HepG2 (cell line): ENCODE data around the gene DND1. TPM values are rescaled to one million over a fixed set of nuclear protein-coding genes. Genes with fewer than 3 reads are reported as not detected.

ENCODE experiments used
- CCAR2 ChIP-seq: fragments of 200-400 bp; formaldehyde crosslinking; optimal IDR thresholded peaks from 2 replicates; pipeline ENCODE3; 2018; ENCODE audit warnings: low read depth, mild to moderate bottlenecking, low read length, moderate library complexity
- DNMT1 ChIP-seq: sonication (generic); formaldehyde crosslinking; IDR thresholded peaks from 2 replicates; pipeline ENCODE4 v1.5.1; 2020; ENCODE audit warnings: mild to moderate bottlenecking, missing genetic modification reagents
- FOXC1 ChIP-seq: sonication (generic); formaldehyde crosslinking; IDR thresholded peaks from 2 replicates; pipeline ENCODE4 v1.8.0; 2022; ENCODE audit warnings: mild to moderate bottlenecking, missing genetic modification reagents, borderline replicate concordance
- GLI4 ChIP-seq: sonication (generic); formaldehyde crosslinking; IDR thresholded peaks from 2 replicates; pipeline ENCODE4 v1.5.1; 2020; ENCODE audit warnings: missing genetic modification reagents, mild to moderate bottlenecking, moderate library complexity, borderline replicate concordance
- HNF4A ChIP-seq: sonication (generic); formaldehyde crosslinking; IDR thresholded peaks from 2 replicates; pipeline ENCODE4 v1.4.0; 2020; ENCODE audit warnings: missing genetic modification reagents
- MAF1 ChIP-seq: sonication (generic); formaldehyde crosslinking; IDR thresholded peaks from 2 replicates; pipeline ENCODE4 v1.5.0; 2020; ENCODE audit warnings: missing genetic modification reagents, borderline replicate concordance
- RAD51 ChIP-seq: fragments of 450-650 bp; IDR thresholded peaks from 2 replicates; pipeline ENCODE4 v1.6.1; 2016; ENCODE audit warnings: borderline replicate concordance
- REPIN1 ChIP-seq: sonication (generic); formaldehyde crosslinking; IDR thresholded peaks from 2 replicates; pipeline ENCODE4 v1.8.0; 2022; ENCODE audit warnings: missing genetic modification reagents, low read depth, mild to moderate bottlenecking, borderline replicate concordance
- ZFP36L2 ChIP-seq: sonication (generic); formaldehyde crosslinking; IDR thresholded peaks from 2 replicates; pipeline ENCODE4 v1.4.0; 2020; ENCODE audit warnings: missing genetic modification reagents
- ZNF382 ChIP-seq: sonication (generic); formaldehyde crosslinking; IDR thresholded peaks from 2 replicates; pipeline ENCODE4 v1.5.0; 2020; ENCODE audit warnings: missing genetic modification reagents, mild to moderate bottlenecking, borderline replicate concordance
- ZNF737 ChIP-seq: sonication (generic); formaldehyde crosslinking; IDR thresholded peaks from 2 replicates; pipeline ENCODE4 v1.5.0; 2020; ENCODE audit warnings: missing genetic modification reagents, mild to moderate bottlenecking, borderline replicate concordance
- ZNF850 ChIP-seq: sonication (generic); formaldehyde crosslinking; conservative IDR thresholded peaks from 2 replicates; pipeline ENCODE4 v1.9.0; 2021; ENCODE audit warnings: mild to moderate bottlenecking, missing genetic modification reagents
- polyA plus RNA-seq, 8 experiments: library from polyadenylated mRNA; depleted of rRNA in 3 of 8; stranded (reverse) in 7 of 8; unstranded in 1 of 8; fragments of >200 nt; fragmentation: Illumina TruSeq in 4 of 8; extraction: Trizol in 4 of 8; gene quantifications; 2 replicates each; pipeline versions ENCODE4 v1.2.1 to v1.2.3, GENCODE V29; 2011 to 2016; ENCODE audit warnings: low read depth in 4 of 8, missing spikeins in 1 of 8, mixed read lengths in 1 of 8; ENCODE audit not compliant: insufficient read depth in 1 of 8
- total RNA-seq, 5 experiments: library from RNA; depleted of rRNA; stranded (reverse); fragments of >200 nt; fragmentation: Illumina TruSeq; extraction: Trizol; gene quantifications; 2 replicates each; pipeline ENCODE4 v1.2.3, GENCODE V29; 2016; ENCODE audit warnings: low read depth in 1 of 5
- TF ChIP-seq, protein P1 (sequence below): IDR thresholded peaks from 2 replicates; pipeline ENCODE4 v1.6.1; 2016; ENCODE audit warnings: control low read depth
- TF ChIP-seq, protein P2 (sequence below): sonication (generic); formaldehyde crosslinking; IDR thresholded peaks from 2 replicates; pipeline ENCODE4 v1.8.1; 2023; ENCODE audit warnings: missing genetic modification reagents, mild to moderate bottlenecking, borderline replicate concordance
- TF ChIP-seq, protein P3 (sequence below): IDR thresholded peaks from 2 replicates; pipeline ENCODE4 v1.6.1; 2016; ENCODE audit warnings: missing genetic modification reagents, missing compliant biosample characterization
- TF ChIP-seq, protein P4 (sequence below): sonication (generic); formaldehyde crosslinking; IDR thresholded peaks from 2 replicates; pipeline ENCODE4 v1.8.0; 2022; ENCODE audit warnings: missing genetic modification reagents, mild to moderate bottlenecking, inconsistent platforms, borderline replicate concordance
- TF ChIP-seq, protein P5 (sequence below): sonication (generic); formaldehyde crosslinking; IDR thresholded peaks from 2 replicates; pipeline ENCODE4 v1.4.0; 2020; ENCODE audit warnings: mild to moderate bottlenecking, missing genetic modification reagents
- TF ChIP-seq, protein P6 (sequence below): sonication (generic); IDR thresholded peaks from 2 replicates; pipeline ENCODE4 v1.6.1; 2016; ENCODE audit warnings: low read depth, borderline replicate concordance
- TF ChIP-seq, protein P7 (sequence below): sonication (generic); formaldehyde crosslinking; IDR thresholded peaks from 2 replicates; pipeline ENCODE4 v1.4.0; 2020; ENCODE audit warnings: missing genetic modification reagents

The DND1 gene
- total and polyA plus RNA-seq, 2 of the 13 experiments (the other 11 are each of a cell fraction or from before 2014, with no cell fraction given): 0.48 to 0.55 TPM

DNA sequence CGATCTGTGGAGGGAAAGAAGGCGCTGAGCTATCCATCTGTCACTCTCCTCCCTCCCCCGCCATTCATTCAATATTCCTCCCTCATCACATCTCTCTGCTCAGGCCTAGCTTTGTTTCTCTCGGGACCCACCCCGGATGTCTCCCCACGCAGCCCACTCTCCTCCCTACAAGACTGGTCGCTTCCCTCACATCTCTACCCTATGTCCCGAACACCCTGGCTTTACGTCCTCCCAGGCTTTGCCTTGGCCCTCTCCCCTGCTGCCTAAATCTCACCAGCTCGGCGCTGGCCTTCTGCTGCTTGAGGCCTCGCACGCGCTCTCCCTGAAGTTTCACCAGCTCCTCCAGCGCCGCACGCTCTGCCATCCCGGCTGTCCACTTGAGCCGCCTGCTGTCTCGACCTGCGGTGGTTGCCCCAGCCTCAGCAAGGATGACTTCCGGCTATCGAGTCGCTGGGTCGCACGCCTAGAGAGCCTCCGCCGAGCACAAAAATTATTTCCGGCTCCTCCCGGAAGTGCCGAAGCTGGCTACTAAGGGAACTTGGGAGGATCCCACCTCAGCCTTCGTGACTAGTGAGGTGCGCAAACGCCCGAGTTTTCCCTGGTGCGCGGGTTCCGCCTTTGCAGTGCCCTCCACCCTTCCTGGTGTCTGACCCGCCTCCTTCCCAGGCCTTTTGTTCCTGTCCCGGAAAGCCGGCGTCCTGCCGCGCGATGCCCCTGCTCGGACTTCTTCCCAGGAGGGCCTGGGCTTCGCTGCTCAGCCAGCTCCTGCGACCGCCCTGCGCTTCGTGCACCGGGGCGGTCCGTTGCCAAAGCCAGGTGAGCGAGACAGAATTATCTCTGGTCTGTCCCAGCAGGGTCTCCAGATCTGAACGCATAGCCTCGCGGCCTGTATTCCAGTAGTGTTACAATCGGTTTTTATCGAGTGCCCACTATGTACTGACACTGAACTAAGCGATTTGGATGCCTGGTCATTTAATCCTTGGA is 17.9 kb upstream of the DND1 start, which contains the start of the genes HARS1 and HARS2 (continued):
- TF ChIP-seq CCAR2 (no peak), ZNF850 (0 out of 2 replicates have a peak, but pooled peaks have one; percentile 43), FOXC1 (CRISPR knock-in tag) (peak; percentile 50; the same call in 1 of the 2 replicates), REPIN1 (CRISPR knock-in tag) (peak; percentile 86), ZFP36L2 (CRISPR knock-in tag) (no peak), HNF4A (no peak), ZNF382 (CRISPR knock-in tag) (no peak), RAD51 (no peak), DNMT1 (no peak; the same call in 1 of the 2 replicates), MAF1 (peak; percentile 84; the same call in 1 of the 2 replicates), GLI4 (CRISPR knock-in tag) (no peak), ZNF737 (CRISPR knock-in tag) (peak; percentile 91; the same call in 1 of the 2 replicates)
- TF ChIP-seq, protein P1, sequence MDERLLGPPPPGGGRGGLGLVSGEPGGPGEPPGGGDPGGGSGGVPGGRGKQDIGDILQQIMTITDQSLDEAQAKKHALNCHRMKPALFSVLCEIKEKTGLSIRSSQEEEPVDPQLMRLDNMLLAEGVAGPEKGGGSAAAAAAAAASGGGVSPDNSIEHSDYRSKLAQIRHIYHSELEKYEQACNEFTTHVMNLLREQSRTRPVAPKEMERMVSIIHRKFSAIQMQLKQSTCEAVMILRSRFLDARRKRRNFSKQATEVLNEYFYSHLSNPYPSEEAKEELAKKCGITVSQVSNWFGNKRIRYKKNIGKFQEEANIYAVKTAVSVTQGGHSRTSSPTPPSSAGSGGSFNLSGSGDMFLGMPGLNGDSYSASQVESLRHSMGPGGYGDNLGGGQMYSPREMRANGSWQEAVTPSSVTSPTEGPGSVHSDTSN (CRISPR knock-in tag): no peak
- TF ChIP-seq, protein P2, sequence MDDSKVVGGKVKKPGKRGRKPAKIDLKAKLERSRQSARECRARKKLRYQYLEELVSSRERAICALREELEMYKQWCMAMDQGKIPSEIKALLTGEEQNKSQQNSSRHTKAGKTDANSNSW: no peak; the same call in 1 of the 2 replicates
- TF ChIP-seq, protein P3, sequence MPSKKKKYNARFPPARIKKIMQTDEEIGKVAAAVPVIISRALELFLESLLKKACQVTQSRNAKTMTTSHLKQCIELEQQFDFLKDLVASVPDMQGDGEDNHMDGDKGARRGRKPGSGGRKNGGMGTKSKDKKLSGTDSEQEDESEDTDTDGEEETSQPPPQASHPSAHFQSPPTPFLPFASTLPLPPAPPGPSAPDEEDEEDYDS (CRISPR knock-in tag): peak; percentile 72
- TF ChIP-seq, protein P4, sequence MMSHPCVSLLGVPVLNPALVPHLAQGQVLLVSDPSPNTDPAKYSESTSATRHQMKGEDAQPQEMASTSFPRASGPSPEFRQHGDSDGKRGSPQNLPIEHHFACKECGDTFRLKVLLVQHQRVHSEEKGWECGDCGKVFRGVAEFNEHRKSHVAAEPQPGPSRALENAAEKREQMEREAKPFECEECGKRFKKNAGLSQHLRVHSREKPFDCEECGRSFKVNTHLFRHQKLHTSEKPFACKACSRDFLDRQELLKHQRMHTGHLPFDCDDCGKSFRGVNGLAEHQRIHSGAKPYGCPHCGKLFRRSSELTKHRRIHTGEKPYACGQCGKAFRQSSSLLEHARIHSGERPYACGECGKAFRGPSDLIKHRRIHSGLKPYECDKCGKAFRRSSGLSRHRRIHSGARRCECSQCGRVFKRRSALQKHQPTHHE (CRISPR knock-in tag): peak; percentile 94
- TF ChIP-seq, protein P5, sequence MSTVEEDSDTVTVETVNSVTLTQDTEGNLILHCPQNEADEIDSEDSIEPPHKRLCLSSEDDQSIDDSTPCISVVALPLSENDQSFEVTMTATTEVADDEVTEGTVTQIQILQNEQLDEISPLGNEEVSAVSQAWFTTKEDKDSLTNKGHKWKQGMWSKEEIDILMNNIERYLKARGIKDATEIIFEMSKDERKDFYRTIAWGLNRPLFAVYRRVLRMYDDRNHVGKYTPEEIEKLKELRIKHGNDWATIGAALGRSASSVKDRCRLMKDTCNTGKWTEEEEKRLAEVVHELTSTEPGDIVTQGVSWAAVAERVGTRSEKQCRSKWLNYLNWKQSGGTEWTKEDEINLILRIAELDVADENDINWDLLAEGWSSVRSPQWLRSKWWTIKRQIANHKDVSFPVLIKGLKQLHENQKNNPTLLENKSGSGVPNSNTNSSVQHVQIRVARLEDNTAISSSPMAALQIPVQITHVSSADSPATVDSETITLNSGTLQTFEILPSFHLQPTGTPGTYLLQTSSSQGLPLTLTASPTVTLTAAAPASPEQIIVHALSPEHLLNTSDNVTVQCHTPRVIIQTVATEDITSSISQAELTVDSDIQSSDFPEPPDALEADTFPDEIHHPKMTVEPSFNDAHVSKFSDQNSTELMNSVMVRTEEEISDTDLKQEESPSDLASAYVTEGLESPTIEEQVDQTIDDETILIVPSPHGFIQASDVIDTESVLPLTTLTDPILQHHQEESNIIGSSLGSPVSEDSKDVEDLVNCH (CRISPR knock-in tag): no peak
- TF ChIP-seq, protein P6, sequence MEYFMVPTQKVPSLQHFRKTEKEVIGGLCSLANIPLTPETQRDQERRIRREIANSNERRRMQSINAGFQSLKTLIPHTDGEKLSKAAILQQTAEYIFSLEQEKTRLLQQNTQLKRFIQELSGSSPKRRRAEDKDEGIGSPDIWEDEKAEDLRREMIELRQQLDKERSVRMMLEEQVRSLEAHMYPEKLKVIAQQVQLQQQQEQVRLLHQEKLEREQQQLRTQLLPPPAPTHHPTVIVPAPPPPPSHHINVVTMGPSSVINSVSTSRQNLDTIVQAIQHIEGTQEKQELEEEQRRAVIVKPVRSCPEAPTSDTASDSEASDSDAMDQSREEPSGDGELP: no peak
- TF ChIP-seq, protein P7, sequence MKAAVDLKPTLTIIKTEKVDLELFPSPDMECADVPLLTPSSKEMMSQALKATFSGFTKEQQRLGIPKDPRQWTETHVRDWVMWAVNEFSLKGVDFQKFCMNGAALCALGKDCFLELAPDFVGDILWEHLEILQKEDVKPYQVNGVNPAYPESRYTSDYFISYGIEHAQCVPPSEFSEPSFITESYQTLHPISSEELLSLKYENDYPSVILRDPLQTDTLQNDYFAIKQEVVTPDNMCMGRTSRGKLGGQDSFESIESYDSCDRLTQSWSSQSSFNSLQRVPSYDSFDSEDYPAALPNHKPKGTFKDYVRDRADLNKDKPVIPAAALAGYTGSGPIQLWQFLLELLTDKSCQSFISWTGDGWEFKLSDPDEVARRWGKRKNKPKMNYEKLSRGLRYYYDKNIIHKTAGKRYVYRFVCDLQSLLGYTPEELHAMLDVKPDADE (CRISPR knock-in tag): 0 out of 2 replicates have a peak, but pooled peaks have one; percentile 80
